Activated T-cell treated with anti-CD3 and anti-CD28 coated beads, Interleukin-2, amount 50 U/mL, for 4 hours (primary cell): ENCODE data around the gene SRGAP1. TPM values are rescaled to one million over a fixed set of nuclear protein-coding genes. Genes with fewer than 3 reads are reported as not detected.
A peak's percentile ranks its signal among the peaks of the same experiment; 100 is the strongest.
"Not testable (repeated sequence)": the region's sequence is repeated elsewhere in the genome, so short reads cannot be mapped to it uniquely, and the experiment has no call there.

Experiments used
- ATAC-seq, 2 donors: fragments of 200-7000 bp; cut with Tn5 transposase; one replicate each; pipeline ENCODE4 v1.10.0; 2021
- DNase-seq: peaks from one replicate; pipeline ENCODE4 v3.0.0-alpha.2; 2020
- H3K27me3 Mint-ChIP-seq: one replicate; pipeline ENCODE4 v1.8.0; 2021; ENCODE audit warnings: low read depth, mixed read lengths
- H3K36me3 Mint-ChIP-seq: one replicate; pipeline ENCODE4 v1.8.0; 2022; ENCODE audit warnings: mixed read lengths; ENCODE audit not compliant: insufficient read depth
- H3K4me1 Mint-ChIP-seq: one replicate; pipeline ENCODE4 v1.8.0; 2021; ENCODE audit warnings: low read depth, mixed read lengths
- H3K4me3 Mint-ChIP-seq: one replicate; pipeline ENCODE4 v1.8.0; 2021; ENCODE audit warnings: mild to moderate bottlenecking, moderate library complexity, mixed read lengths
- H3K9me3 Mint-ChIP-seq: one replicate; pipeline ENCODE4 v1.8.0; 2021; ENCODE audit warnings: mixed read lengths
- total RNA-seq, 3 donors: library from RNA; stranded (reverse); gene quantifications; one replicate each; pipeline ENCODE4 v1.2.1, GENCODE V29; 2021

SRGAP1 gene
- total RNA-seq, 3 donors from 2014 or later, result 0.27 to 0.74 (median 0.33) TPM

DNA sequence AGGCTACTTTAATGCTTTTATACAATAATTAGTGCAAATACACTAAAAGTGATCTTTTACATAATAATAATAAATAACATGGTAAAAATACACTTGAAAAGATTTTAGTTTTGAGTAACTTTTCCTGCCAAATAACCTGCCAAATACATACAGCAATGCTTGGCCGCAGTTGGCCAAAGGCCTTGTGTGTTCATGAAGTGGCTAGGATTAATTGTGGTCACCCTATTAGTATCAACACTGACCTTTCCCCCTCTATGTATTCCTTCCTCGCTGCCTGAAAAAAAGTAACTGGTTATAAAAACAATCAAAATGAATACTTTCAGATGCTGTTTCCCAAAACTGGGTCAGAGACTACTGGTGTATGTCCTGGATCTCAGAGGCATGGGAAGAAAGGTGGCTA is 343.3 kb downstream of the SRGAP1 start:
- H3K4me3 Mint-ChIP-seq, result no peak overlapping the region
- no peaks in the 10 kb centered on the region for H3K9me3 Mint-ChIP-seq
- peaks cover under 1% of the 10 kb centered on the region for H3K4me1 Mint-ChIP-seq
- DNase-seq, result no peak
- no peaks in the 10 kb centered on the region for H3K27me3 Mint-ChIP-seq
- no peak for ATAC-seq
- peaks cover 31% of the 10 kb centered on the region for H3K36me3 Mint-ChIP-seq

DNA sequence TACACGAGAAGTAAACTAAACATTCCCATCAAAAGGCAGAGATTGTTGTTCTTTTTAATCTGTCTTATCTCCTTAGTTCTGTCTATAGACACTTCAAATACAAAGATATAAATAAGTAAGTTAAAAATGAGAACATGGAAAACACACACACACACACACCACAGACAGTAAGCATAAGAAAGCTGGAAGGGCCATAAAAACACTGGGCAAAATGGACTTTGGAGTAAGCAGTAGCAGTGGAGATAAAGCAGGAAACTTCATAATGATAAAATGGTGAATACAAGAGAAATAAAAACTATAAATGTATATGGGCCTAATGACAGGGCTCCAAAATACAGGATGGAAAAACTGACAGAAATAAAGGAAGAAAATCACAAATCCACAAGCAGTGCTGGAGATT is 345.0 kb downstream of the SRGAP1 start:
- peaks cover 32% of the 10 kb centered on the region for H3K36me3 Mint-ChIP-seq
- ATAC-seq (no peak), DNase-seq (no peak)
- no peaks in the 10 kb centered on the region for H3K9me3 Mint-ChIP-seq
- H3K27me3 Mint-ChIP-seq, result no peaks in the 10 kb centered on the region
- peaks cover 2% of the 10 kb centered on the region for H3K4me1 Mint-ChIP-seq
- H3K4me3 Mint-ChIP-seq, result no peak overlapping the region

DNA sequence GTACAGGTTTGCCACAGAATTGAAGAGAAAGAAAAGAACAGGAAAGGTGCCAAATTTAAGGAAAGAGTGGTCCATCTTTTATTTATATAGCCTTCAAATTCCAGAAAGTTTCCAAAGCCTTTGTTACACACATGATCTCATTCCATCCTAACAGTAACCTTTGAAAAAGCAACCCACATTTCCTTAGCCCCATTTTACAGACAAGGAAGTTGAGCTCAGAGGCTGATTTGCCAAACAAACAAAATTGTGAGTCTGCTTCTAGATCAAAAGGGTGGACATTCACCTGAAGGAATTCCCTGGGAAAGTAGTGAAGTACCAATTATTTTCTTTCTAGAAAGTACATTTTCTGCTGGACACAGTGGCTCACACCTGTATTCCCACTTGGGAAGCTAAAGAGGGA is 345.6 kb downstream of the SRGAP1 start:
- no peak for ATAC-seq
- Mint-ChIP-seq H3K36me3 (peaks cover 37% of the 10 kb centered on the region), H3K27me3 (no peaks in the 10 kb centered on the region), H3K4me3 (no peak overlapping the region), H3K9me3 (no peaks in the 10 kb centered on the region), H3K4me1 (peaks cover 2% of the 10 kb centered on the region)
- DNase-seq, result no peak

DNA sequence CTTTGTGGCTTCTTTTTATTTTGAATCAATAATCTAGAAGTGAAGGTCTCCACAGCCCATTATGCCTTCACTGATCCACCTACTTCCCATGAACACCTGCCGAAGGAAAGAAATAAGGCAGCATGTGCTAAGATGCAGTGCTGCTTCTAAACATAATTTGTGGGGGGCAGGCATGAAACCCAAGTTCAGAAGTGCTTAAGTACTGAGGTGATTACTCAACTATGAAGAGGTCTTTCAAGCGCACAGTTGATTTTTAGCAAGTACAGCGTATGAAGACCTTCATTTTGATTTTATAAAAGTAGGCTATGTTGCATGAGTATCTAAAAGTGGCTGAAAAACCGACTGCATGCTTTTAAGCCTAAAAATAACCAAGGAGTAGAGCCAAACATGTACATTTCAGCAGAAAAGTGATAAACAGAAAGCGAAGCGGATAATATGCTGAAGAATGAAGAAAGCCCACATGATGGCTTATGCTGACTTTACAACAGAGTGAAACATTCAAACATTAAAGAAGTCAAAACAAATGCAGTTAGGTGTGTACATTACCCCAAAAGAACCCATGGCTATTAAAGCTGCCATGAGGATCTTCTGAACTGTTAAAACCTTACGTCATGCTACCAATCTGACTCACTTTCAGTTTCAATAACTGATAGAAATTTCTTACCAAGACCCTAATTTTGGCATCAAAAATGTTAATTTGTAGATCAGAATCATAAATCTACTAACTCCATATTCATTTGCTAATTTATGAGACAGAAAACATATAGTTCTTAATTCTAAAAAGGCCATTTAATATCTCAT is 348.3 kb downstream of the SRGAP1 start:
- H3K4me3 Mint-ChIP-seq, result no peak overlapping the region
- no peak for DNase-seq
- ATAC-seq, result no peak
- peaks cover 2% of the 10 kb centered on the region for H3K4me1 Mint-ChIP-seq
- no peaks in the 10 kb centered on the region for H3K27me3 Mint-ChIP-seq
- no peaks in the 10 kb centered on the region for H3K9me3 Mint-ChIP-seq
- H3K36me3 Mint-ChIP-seq, result peaks cover 35% of the 10 kb centered on the region

DNA sequence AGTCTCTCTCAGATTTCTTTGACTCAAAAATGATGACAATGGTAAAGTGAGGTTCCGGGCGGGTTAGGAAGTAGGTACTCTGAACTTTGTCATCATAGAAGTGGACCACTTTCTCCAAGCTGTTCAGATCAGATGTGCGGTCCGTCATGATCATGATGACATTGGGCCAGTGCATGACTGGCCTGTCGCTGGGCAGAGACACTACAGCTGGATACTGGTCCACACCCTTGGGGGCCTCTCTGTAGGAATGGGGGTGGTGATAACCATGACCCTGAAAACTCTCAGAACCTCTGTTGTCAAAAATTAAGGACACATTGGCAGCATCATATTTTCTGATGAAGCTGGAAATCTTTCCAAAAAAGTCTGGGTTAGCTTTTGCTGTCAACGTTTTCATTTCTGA is 349.4 kb downstream of the SRGAP1 start:
- Mint-ChIP-seq H3K27me3 (no peaks in the 10 kb centered on the region), H3K4me3 (no peak overlapping the region), H3K36me3 (peaks cover 29% of the 10 kb centered on the region), H3K9me3 (no peaks in the 10 kb centered on the region), H3K4me1 (peaks cover 2% of the 10 kb centered on the region)
- ATAC-seq (no peak), DNase-seq (no peak)

DNA sequence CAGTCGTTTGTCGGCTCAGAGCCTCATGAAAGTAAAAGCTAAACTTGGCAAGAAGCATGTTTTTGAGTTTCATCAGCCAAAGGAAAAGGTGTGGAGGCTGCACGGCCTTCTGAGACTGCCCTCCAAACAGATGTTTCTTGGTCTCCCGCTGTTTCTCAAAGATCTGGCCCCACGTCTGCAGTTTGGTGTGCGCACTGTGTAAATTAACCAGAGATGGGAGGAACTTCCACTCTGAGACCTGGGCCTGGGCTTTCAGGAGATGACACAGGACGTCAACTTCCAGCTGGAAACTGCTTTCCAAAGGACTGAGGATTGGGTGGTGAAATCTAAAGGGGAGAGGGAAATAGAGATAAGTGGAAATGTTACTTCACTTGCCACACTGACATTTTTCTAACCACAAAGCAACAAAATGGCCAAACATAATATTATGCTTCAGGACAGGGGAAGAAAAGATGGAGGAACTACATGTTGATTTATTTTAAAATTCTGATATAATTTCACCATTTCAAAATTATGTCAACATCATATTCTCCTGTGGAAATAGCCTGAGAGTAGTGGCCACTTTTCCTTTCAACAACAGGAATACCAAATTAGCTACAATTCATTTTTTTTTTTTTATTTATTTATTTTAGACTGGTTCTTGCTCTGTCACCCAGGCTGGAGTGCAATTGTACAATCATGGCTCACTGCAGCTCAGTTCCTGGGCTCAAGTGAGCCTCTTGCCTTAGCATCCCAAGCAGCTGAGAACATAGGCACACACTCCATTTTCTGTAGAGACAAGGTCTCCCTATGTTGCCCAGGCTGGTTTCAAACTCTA is 350.0 kb downstream of the SRGAP1 start:
- Mint-ChIP-seq H3K4me1 (peaks cover 2% of the 10 kb centered on the region), H3K4me3 (no peak overlapping the region), H3K9me3 (no peaks in the 10 kb centered on the region), H3K36me3 (peaks cover 25% of the 10 kb centered on the region), H3K27me3 (no peaks in the 10 kb centered on the region)
- ATAC-seq, result no peak
- DNase-seq, result no peak

DNA sequence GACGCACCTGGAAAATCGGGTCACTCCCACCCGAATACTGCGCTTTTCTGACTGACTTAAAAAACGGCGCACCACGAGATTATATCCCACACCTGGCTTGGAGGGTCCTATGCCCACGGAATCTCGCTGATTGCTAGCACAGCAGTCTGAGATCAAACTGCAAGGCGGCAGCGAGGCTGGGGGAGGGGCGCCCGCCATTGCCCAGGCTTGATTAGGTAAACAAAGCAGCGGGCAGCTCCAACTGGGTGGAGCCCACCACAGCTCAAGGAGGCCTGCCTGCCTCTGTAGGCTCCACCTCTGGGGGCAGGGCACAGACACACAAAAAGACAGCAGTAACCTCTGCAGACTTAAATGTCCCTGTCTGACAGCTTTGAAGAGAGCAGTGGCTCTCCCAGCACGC is 351.3 kb downstream of the SRGAP1 start:
- H3K9me3 Mint-ChIP-seq, result not testable (repeated sequence)

DNA sequence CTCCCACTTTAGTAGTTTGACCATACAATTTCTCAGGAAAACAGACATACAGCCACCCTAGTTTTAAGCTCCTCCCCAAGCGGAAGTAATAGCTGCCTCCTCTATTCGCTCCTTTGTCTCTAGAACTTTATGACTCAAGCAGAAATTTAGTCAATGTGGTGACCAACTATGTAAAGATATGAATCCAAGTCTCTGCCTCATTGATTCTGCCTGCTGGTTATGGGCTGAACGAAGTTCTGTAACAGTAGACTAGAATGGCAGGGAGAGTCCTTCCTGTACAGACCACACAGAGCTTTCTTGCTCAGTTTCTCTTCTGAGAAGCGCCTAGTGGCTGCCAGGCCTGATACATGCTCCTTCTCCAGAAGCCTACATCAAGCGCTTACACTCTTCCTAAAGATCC is 358.5 kb downstream of the SRGAP1 start:
- Mint-ChIP-seq H3K4me3 (no peak overlapping the region), H3K27me3 (no peaks in the 10 kb centered on the region), H3K9me3 (no peaks in the 10 kb centered on the region), H3K4me1 (no peaks in the 10 kb centered on the region), H3K36me3 (peaks cover 28% of the 10 kb centered on the region)
- ATAC-seq (peak in 1 of 2 donors; percentile 21), DNase-seq (no peak)

More for the DNA sequence above, 351.3 kb downstream of the SRGAP1 start:
- ATAC-seq, H3K4me3 Mint-ChIP-seq, H3K4me1 Mint-ChIP-seq, H3K27me3 Mint-ChIP-seq, DNase-seq: not testable (repeated sequence)
- peaks cover 25% of the 10 kb centered on the region for H3K36me3 Mint-ChIP-seq

DNA sequence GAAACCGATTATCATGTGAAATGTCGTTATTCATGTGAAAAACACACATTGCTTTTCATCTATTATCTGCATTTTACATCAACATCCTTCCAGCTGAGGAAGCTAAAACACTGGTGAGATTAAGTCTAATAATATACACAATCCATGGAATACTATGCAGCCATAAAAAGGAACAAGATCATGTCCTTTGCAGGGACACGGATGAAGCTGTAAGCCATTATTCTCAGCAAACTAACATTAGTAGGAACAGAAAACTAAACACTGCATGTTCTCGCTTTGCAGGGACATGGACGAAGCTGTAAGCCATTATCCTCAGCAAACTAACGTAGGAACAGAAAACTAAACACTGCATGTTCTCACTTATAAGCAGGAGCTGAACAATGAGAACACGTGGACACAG is 359.3 kb downstream of the SRGAP1 start:
- no peaks in the 10 kb centered on the region for H3K9me3 Mint-ChIP-seq
- H3K4me3 Mint-ChIP-seq, result no peak overlapping the region

DNA sequence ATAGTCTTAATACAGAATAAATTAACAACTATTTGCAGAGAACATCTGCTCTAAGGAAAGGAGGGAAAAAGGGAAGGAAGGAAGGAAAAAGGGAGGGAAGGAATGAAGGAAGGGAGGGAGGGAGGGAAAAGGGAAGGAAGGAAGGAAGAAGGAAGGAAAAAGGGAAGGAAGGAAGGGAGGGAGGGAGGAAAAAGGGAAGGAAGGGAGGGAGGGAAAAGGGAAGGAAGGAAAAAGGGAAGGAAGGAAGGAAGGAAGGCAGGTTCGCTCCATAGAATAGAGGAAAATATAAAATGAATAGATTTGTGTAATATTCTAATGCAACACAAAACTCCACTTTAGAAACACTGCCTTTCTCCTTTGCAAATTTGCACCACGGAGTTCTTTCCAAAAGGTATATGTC is 361.0 kb downstream of the SRGAP1 start:
- peaks cover 33% of the 10 kb centered on the region for H3K36me3 Mint-ChIP-seq
- DNase-seq, result no peak
- H3K27me3 Mint-ChIP-seq, result no peaks in the 10 kb centered on the region
- H3K4me1 Mint-ChIP-seq, result no peaks in the 10 kb centered on the region
- no peaks in the 10 kb centered on the region for H3K9me3 Mint-ChIP-seq
- ATAC-seq, result no peak
- H3K4me3 Mint-ChIP-seq, result no peak overlapping the region

More for the DNA sequence above, 359.3 kb downstream of the SRGAP1 start:
- no peaks in the 10 kb centered on the region for H3K4me1 Mint-ChIP-seq
- peaks cover 33% of the 10 kb centered on the region for H3K36me3 Mint-ChIP-seq
- DNase-seq (no peak), ATAC-seq (no peak)
- H3K27me3 Mint-ChIP-seq, result no peaks in the 10 kb centered on the region

DNA sequence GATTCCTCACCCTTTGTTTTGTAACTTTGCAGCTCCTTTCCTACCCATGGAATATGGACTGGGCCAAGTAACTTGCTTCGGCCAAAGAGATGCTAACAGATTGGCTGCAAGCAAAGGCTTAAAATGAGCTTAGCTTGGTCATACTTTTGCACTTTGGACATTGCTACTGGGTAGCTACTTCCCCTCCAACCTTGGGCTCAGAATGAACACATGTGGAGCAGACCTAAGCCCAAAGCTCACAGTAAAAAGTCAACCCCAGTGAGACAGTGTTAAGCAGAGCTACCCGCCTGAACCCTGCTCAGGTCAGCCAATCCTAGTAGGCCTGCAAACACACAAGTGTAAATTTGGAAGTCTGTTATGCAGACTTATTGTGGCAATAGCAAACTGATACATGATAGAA is 363.0 kb downstream of the SRGAP1 start:
- Mint-ChIP-seq H3K36me3 (peaks cover 35% of the 10 kb centered on the region), H3K27me3 (no peaks in the 10 kb centered on the region), H3K4me1 (no peaks in the 10 kb centered on the region), H3K9me3 (no peaks in the 10 kb centered on the region), H3K4me3 (no peak overlapping the region)
- DNase-seq (no peak), ATAC-seq (no peak)

Other genes starting within 250 kb of the SRGAP1 start
- gene DPY19L2, start 176.2 kb upstream of the SRGAP1 start, total RNA-seq, result 1 to 10 TPM; 1.5 to 3.0 (median 2.3) TPM
- gene RXYLT1, start 64.8 kb upstream of the SRGAP1 start, total RNA-seq, result 10 to 100 TPM; 23.8 to 29.7 (median 27.1) TPM